AG04449 (cell line): ENCODE data around the gene CFC1B.
"Not testable (repeated sequence)": the region's sequence is repeated elsewhere in the genome, so short reads cannot be mapped to it uniquely, and the experiment has no call there.

ENCODE experiments used
- CTCF ChIA-PET: fragments of 350-600 bp; formaldehyde crosslinking; extraction: SDS; loops from one replicate; lab custom pipeline; 2021; ENCODE audit warnings: antibody characterized with exemption; lab: Yijun Ruan, JAX
- POLR2A ChIA-PET: fragments of 400-600, 350-600 bp; formaldehyde crosslinking; extraction: SDS; loops from one replicate; lab custom pipeline; 2020; ENCODE audit warnings: antibody characterized with exemption, inconsistent platforms; lab: Yijun Ruan, JAX
- DNase-seq: peaks from one replicate; pipeline ENCODE4 v3.0.0-alpha.2; 2010; ENCODE audit warnings: low read depth, low spot score
- H3K4me3 ChIP-seq: 2 replicates; pipeline ENCODE4 v1.5.1; 2011; ENCODE audit warnings: low read depth, mild to moderate bottlenecking, control low read depth, low read length

The CFC1B gene

DNA sequence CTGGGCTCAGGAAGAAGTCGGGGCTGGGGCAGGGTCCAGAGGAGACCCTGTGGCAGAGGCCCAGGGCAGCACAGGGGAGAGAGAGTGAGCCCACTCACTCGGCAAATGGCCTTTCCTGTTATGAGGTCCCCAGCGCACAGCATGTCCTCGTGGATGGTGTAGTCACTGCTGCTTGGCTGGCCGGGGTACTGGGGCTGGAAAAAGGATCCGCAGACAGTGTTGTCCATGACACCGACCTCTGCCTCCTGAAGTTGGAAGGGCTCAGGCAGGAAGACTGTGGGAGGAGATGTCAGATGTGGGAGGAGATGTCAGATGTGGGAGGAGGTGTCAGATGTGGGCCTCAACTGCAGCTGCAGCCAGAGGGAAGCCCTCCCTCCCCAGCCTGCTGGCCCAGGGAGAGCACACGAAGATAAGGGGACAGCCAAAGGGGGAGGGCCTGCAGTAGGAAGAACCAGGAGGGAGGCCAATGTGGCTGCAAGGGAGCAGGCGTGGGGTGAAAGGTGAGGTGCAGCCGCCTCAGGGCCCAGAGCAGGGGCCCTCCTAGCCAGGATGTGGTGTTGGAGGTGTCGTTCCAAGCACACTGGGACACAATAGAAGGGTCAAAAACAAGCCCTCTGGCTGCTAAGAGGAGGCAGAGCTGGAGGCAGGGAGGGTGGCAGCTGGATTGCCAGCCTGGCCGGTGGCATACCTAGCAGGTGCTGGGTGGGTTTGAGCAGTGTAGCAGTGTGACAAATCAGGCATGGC, 22.9 kb downstream of the CFC1B start:
- POLR2A ChIA-PET, DNase-seq, CTCF ChIA-PET, H3K4me3 ChIP-seq: not testable (repeated sequence)

- CTCF ChIA-PET, POLR2A ChIA-PET, DNase-seq, H3K4me3 ChIP-seq: not testable (repeated sequence)
Measured at GRCh38 chr2:130544978-130545377, 24.0 kb downstream of the CFC1B start.

DNA sequence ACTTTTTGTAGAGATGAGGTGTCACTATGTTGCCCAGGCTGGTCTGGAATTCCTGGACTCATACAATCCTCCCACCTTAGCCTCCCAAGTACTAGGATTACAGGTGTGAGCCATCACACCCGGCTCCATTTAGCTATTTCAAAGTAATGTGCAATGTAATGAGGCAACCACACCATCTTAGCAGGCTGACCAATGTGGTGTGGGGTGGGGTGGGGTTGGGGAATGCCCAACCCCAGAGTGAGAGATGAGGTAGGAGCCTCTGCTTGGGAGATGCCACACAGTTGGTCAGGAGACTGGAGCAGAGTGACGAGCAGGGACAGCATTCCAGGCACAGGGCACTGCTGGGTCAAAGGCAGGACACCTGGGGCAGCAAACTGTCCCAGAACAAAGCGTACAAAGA, 27.4 kb downstream of the CFC1B start:
- CTCF ChIA-PET, POLR2A ChIA-PET, H3K4me3 ChIP-seq, DNase-seq: not testable (repeated sequence)

DNA sequence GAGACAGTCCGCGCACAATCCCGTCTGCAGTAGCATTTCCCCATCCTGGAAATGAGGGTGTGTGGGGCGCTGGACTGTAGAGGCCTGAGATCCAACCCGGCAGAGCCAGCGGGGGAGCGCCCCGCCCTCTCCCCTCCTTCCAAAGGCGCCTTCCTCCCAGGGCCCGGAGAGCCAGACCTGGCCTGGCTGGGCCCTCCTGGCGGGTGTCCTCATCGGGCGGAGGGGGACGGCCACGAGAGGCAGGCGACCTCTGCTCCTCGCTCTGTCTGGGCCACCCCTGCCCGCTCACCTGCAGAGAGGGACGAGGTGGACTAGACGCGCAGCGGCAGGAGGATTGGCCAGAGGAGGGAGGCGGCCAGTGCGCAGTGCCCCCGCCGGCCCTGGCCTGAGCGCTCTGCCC, 28.5 kb downstream of the CFC1B start:
- POLR2A ChIA-PET, DNase-seq, H3K4me3 ChIP-seq, CTCF ChIA-PET: not testable (repeated sequence)

GRCh38 chr2:130554178-130554577, 33.2 kb downstream of the CFC1B start:
- DNase-seq, CTCF ChIA-PET, POLR2A ChIA-PET, H3K4me3 ChIP-seq: not testable (repeated sequence)

DNA sequence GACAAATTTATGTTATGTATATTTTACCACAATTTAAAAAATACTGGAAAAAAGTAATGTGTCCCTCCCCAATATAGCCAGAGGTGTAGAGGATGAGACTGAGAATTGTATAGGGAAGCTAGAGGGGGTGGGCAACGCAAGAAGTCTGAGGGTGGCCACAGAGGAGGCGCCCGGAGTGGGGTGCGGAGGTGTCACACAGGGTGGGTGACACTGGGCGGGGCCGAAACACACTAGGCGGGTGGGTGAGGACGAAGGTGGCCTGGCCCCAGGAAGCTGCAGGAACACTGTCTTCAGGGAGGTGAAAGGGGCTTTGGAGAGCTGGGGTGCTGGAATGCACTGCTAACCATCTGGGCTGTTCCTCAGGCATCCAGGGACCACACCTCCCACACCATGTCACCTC, 35.4 kb downstream of the CFC1B start:
- CTCF ChIA-PET, H3K4me3 ChIP-seq: not testable (repeated sequence)

DNA sequence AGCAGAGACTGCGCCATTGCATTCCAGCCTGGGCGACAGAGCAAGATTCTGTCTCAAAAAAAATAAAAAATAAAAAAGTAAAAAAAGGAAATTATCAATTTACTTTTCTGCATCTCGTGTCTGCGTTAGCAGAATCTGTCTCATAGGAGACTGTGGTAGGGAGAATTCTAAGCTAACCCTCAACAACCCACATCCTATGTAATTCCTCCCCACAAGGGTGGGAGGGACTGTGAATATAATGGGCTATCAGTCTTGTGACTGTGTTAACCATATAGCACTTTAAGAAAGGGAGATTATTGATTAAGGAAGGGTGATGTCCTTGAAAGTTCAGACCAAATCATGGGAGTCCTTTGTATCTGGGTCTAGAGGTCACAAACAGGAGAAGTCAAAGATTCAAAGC, 45.1 kb downstream of the CFC1B start:
- H3K4me3 ChIP-seq, CTCF ChIA-PET, DNase-seq, POLR2A ChIA-PET: not testable (repeated sequence)

More for the DNA sequence above, 35.4 kb downstream of the CFC1B start:
- DNase-seq, POLR2A ChIA-PET: not testable (repeated sequence)

GRCh38 chr2:130571929-130572328, 50.9 kb downstream of the CFC1B start:
- H3K4me3 ChIP-seq, CTCF ChIA-PET, DNase-seq, POLR2A ChIA-PET: not testable (repeated sequence)

- POLR2A ChIA-PET: not testable (repeated sequence)
Measured at GRCh38 chr2:130574230-130574629, 53.2 kb downstream of the CFC1B start.

DNA sequence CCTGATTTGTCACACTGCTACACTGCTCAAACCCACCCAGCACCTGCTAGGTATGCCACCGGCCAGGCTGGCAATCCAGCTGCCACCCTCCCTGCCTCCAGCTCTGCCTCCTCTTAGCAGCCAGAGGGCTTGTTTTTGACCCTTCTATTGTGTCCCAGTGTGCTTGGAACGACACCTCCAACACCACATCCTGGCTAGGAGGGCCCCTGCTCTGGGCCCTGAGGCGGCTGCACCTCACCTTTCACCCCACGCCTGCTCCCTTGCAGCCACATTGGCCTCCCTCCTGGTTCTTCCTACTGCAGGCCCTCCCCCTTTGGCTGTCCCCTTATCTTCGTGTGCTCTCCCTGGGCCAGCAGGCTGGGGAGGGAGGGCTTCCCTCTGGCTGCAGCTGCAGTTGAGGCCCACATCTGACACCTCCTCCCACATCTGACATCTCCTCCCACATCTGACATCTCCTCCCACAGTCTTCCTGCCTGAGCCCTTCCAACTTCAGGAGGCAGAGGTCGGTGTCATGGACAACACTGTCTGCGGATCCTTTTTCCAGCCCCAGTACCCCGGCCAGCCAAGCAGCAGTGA, 55.3 kb downstream of the CFC1B start:
- POLR2A ChIA-PET, DNase-seq, H3K4me3 ChIP-seq, CTCF ChIA-PET: not testable (repeated sequence)

More at GRCh38 chr2:130574230-130574629, 53.2 kb downstream of the CFC1B start:
- H3K4me3 ChIP-seq, CTCF ChIA-PET, DNase-seq: not testable (repeated sequence)

DNA sequence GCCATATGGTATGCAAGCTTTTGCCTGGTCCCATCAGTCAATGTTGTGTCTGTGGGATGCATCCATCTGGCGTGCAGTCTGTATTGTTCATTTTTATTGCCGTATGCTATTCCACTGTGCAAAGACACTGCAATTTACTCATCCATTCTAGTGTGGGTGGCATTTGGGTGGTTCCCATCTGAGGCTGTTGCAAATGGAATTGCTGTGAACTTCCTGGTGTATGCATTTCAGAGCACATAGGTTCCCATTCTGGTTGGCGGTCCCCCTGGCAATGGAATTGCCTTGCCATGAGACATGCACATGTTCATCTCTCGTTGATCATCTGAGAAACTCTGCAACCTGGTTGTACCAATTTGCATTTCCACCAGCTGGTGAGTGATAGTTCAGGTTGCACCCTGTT, 56.5 kb downstream of the CFC1B start:
- POLR2A ChIA-PET, DNase-seq, CTCF ChIA-PET, H3K4me3 ChIP-seq: not testable (repeated sequence)
